Natural killer cell treated with Interleukin-12 subunit alpha and Interleukin-12 subunit beta and Interleukin-15 and Interleukin-18, amount 100 ng/mL, for 72 hours (primary cell): Measurements from ENCODE around the gene AKT1S1. TPM values are rescaled to one million over a fixed set of nuclear protein-coding genes. Genes with fewer than 3 reads are reported as not detected.
A peak's percentile ranks its signal among the peaks of the same experiment; 100 is the strongest.

Experiments used
- ATAC-seq, 2 donors: fragments of 150-1000 bp; cut with Tn5 transposase in 1 of 2; sonication (Bioruptor Pico), chemical (Tn5 transposase) in 1 of 2; 2 replicates each; pipeline ENCODE4 v1.10.0; 2021
- DNase-seq: peaks from one replicate; pipeline ENCODE4 v3.0.0; 2022; ENCODE audit warnings: low spot score
- H3K27ac Mint-ChIP-seq, 2 donors: 1 replicate in 1 of 2; 2 replicates in 1 of 2; pipeline ENCODE4 v1.8.0; 2022; ENCODE audit warnings: mixed read lengths in 2 of 2, mild to moderate bottlenecking in 1 of 2, moderate library complexity in 1 of 2
- H3K27me3 Mint-ChIP-seq, 2 donors: 1 replicate in 1 of 2; 2 replicates in 1 of 2; pipeline ENCODE4 v1.8.0; 2022; ENCODE audit warnings: mixed read lengths in 2 of 2
- H3K36me3 Mint-ChIP-seq: one replicate; pipeline ENCODE4 v1.8.0; 2022; ENCODE audit warnings: mixed read lengths
- H3K4me1 Mint-ChIP-seq, 2 donors: 1 replicate in 1 of 2; 2 replicates in 1 of 2; pipeline ENCODE4 v1.8.0; 2022; ENCODE audit warnings: low read depth in 2 of 2, mixed read lengths in 2 of 2, mild to moderate bottlenecking in 1 of 2
- H3K4me3 Mint-ChIP-seq: one replicate; pipeline ENCODE4 v1.8.0; 2022; ENCODE audit warnings: mixed read lengths
- H3K9me3 Mint-ChIP-seq: 2 replicates; pipeline ENCODE4 v1.8.0; 2022; ENCODE audit warnings: mixed read lengths
- total RNA-seq, 2 donors: library from RNA; stranded (reverse); gene quantifications; one replicate each; pipeline ENCODE4 v1.2.3, GENCODE V29; 2022

Gene AKT1S1
- total RNA-seq, 2 donors from 2014 or later = 16.8 to 32.1 TPM

GRCh38 chr19:49843265-49843664 is 33.9 kb downstream of the AKT1S1 start:
- H3K4me3 Mint-ChIP-seq = no peak overlapping the region
- peaks cover 9 to 10% of the 10 kb centered on the region in 2 donors for H3K4me1 Mint-ChIP-seq
- H3K27ac Mint-ChIP-seq = no peak overlapping the region
- ATAC-seq = no peak
- no peaks in the 10 kb centered on the region for H3K9me3 Mint-ChIP-seq
- H3K27me3 Mint-ChIP-seq = no peaks in the 10 kb centered on the region
- peaks cover 9% of the 10 kb centered on the region for H3K36me3 Mint-ChIP-seq
- DNase-seq = no peak

DNA sequence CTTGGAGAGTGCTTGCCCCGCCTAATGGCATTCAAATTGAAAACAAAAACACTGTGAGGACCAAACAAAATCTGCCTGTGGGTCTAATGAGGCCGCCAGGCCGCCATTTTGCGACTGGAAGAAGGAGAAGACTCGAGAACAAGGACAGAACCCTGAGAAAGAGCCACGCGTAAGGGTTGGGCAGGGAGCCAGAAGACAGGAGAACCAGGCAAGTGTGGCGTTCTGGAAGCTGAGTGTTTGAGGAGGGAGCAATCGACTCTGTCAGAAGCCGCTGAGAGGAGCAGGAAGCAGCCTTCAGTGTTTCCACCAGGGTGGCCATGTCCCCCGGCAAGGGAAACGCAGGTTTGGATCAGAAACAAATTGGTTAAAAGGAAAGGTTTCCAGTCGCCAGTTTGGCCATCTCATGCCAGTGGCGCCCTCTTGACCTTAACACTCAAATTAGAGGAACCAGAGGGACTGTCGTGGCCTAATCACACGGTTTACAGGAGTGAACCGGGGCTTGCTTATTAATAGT is 36.4 kb downstream of the AKT1S1 start:
- peaks cover 7 to 10% of the 10 kb centered on the region in 2 donors for H3K4me1 Mint-ChIP-seq
- ATAC-seq = no peak
- no peaks in the 10 kb centered on the region for H3K9me3 Mint-ChIP-seq
- peaks cover 16% of the 10 kb centered on the region for H3K36me3 Mint-ChIP-seq
- no peak overlapping the region for H3K4me3 Mint-ChIP-seq
- DNase-seq = no peak
- no peak overlapping the region for H3K27ac Mint-ChIP-seq
- H3K27me3 Mint-ChIP-seq = no peaks in the 10 kb centered on the region

- H3K4me3 Mint-ChIP-seq = no peak overlapping the region
- peaks cover 16% of the 10 kb centered on the region for H3K36me3 Mint-ChIP-seq
- H3K4me1 Mint-ChIP-seq = peaks cover 7 to 10% of the 10 kb centered on the region in 2 donors
- no peak overlapping the region for H3K27ac Mint-ChIP-seq
- H3K27me3 Mint-ChIP-seq = no peaks in the 10 kb centered on the region
- DNase-seq = no peak
- no peak for ATAC-seq
- H3K9me3 Mint-ChIP-seq = no peaks in the 10 kb centered on the region
These were observed 36.8 kb downstream of the AKT1S1 start for GRCh38 chr19:49840321-49840720.

DNA sequence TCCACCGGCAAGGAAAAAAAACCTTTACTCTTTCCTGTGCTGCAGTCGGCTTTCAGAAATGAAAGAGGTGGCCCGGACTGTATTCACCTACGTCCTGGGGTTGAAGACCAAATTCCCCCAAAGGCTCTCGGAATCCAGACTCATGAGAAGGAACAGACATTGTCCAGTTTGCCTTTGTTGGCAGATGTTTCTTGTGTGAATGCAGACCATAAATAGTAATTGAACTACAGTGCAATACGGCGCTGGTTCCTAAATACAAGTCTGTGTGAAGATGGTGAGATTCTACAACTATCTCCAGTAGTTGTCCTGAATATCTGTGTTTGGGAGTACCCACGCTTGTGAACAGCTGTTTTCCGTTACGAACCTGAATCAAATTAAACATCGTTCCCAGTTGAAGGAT is 37.4 kb downstream of the AKT1S1 start:
- DNase-seq (no peak), ATAC-seq (no peak)
- Mint-ChIP-seq H3K4me1 (peaks cover 7 to 10% of the 10 kb centered on the region in 2 donors), H3K27ac (no peak overlapping the region), H3K9me3 (no peaks in the 10 kb centered on the region), H3K36me3 (peaks cover 16% of the 10 kb centered on the region), H3K4me3 (no peak overlapping the region), H3K27me3 (no peaks in the 10 kb centered on the region)

- H3K9me3 Mint-ChIP-seq = no peaks in the 10 kb centered on the region
- H3K36me3 Mint-ChIP-seq = peaks cover 16% of the 10 kb centered on the region
- ATAC-seq (no peak), DNase-seq (no peak)
- H3K4me1 Mint-ChIP-seq = peaks cover 7 to 12% of the 10 kb centered on the region in 2 donors
- no peak overlapping the region for H3K27ac Mint-ChIP-seq
- no peaks in the 10 kb centered on the region for H3K27me3 Mint-ChIP-seq
- H3K4me3 Mint-ChIP-seq = no peak overlapping the region
These were observed 38.1 kb downstream of the AKT1S1 start for GRCh38 chr19:49838885-49839588.

DNA sequence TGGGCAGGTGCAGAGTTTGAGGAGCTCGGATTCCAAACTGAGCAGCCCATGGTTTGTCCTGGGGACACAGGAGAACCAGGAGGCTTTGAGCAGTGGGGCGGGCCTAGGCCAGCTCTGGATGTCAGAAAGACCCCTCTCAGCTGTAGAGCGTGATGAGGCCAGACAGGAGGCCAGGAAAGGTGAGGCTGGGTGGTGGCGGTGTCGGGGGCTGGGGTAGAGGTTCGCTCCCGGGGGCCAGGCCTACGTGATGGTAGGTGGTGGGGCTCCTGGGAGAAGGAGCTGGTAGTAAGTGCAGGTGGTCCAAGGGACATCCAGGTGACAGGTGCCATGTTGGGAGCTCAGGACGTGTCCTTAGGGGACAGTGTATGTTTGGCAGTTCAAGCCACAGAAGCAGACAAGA is 39.7 kb downstream of the AKT1S1 start:
- H3K27ac Mint-ChIP-seq = no peak overlapping the region
- no peak for ATAC-seq

DNA sequence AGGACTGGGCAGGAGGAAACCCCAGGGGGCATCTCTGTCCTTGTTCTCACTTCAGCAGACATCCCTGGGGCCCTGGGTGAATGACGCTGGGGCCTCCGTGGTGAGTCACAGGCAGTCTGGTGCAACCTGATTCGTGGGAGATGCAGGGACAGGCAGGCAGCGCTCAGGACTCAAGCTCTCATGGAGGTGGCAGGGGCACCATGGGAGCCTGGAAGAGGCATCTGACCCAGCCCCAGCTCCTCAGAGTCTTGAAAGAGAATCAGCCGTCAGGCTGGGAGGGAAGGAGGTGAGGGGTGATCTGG is 40.2 kb downstream of the AKT1S1 start:
- H3K27me3 Mint-ChIP-seq = no peaks in the 10 kb centered on the region
- H3K36me3 Mint-ChIP-seq = peaks cover 16% of the 10 kb centered on the region
- H3K4me1 Mint-ChIP-seq = peaks cover 13 to 17% of the 10 kb centered on the region in 2 donors
- no peaks in the 10 kb centered on the region for H3K9me3 Mint-ChIP-seq
- no peak overlapping the region for H3K4me3 Mint-ChIP-seq
- DNase-seq (no peak), ATAC-seq (no peak)
- no peak overlapping the region for H3K27ac Mint-ChIP-seq

More for the DNA sequence above, 39.7 kb downstream of the AKT1S1 start:
- DNase-seq = no peak
- H3K4me1 Mint-ChIP-seq = peaks cover 10 to 13% of the 10 kb centered on the region in 2 donors
- H3K9me3 Mint-ChIP-seq = no peaks in the 10 kb centered on the region
- H3K27me3 Mint-ChIP-seq = no peaks in the 10 kb centered on the region
- H3K36me3 Mint-ChIP-seq = peaks cover 16% of the 10 kb centered on the region
- H3K4me3 Mint-ChIP-seq = no peak overlapping the region

DNA sequence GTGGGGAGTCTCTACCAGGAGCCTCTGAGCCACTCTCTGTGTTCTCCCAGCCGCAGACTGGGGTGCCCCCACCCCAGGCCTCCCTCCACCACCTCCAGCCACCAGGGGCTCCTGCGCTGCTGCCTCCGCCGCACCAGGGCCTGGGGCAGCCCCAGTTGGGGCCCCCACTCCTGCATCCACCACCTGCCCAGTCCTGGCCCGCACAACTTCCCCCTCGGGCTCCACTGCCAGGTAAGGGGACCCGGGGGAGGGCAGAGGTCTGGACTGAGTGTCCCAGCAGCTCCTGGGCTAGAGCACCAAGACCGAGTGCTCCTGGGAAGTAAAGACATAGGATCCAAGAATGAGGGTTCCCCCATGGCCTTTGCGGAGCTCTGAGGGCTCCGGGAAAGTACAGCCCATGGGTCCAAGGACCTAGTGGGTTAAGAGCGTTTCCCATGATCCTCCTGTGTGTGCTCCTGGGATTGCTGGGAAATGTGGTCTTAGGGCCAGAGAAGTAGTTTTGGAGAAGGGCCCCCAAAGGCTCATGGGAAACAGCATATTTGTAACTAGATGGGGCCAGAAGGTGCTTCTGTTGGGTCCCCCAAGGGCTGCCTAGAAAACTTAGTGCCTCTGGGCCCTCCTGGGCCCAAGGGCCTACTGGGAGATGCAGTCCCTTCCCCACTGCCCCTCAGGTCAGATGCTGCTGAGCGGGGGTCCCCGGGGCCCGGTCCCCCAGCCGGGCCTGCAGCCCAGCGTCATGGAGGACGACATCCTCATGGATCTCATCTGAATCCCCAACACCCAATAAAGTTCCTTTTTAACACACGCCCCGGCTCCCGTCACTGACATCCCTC is 40.8 kb downstream of the AKT1S1 start:
- H3K27me3 Mint-ChIP-seq = no peaks in the 10 kb centered on the region
- peak in 1 of 2 donors; percentile 28 for ATAC-seq
- peaks cover 16% of the 10 kb centered on the region for H3K36me3 Mint-ChIP-seq
- H3K27ac Mint-ChIP-seq = no peak overlapping the region
- no peaks in the 10 kb centered on the region for H3K9me3 Mint-ChIP-seq
- H3K4me1 Mint-ChIP-seq = peaks cover 13 to 17% of the 10 kb centered on the region in 2 donors
- DNase-seq = no peak
- H3K4me3 Mint-ChIP-seq = no peak overlapping the region

GRCh38 chr19:49835562-49835961 is 41.6 kb downstream of the AKT1S1 start:
- DNase-seq (no peak), ATAC-seq (no peak)
- H3K4me1 Mint-ChIP-seq = peaks cover 13 to 17% of the 10 kb centered on the region in 2 donors
- H3K27ac Mint-ChIP-seq = no peak overlapping the region
- no peaks in the 10 kb centered on the region for H3K9me3 Mint-ChIP-seq
- H3K36me3 Mint-ChIP-seq = peaks cover 16% of the 10 kb centered on the region
- H3K4me3 Mint-ChIP-seq = no peak overlapping the region
- no peaks in the 10 kb centered on the region for H3K27me3 Mint-ChIP-seq

DNA sequence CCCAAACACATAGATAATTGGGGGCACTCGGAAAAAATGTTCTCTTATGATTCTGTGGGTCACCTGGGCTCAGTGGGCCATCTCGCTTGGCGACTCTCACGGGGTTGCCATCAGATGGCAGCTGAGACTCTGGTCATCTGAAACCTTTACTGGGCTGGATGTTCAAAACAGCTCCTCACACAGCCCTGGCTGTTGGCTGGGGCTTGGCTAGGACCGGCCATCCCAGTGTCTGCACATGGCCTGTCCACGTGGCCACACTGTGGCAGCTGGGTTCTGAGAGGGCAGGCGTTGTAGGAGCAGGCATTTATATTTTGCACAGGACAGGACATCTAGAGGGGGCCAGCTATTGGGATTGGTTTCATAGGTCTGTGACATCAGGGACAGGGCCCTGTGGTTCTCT is 43.6 kb downstream of the AKT1S1 start:
- H3K4me3 Mint-ChIP-seq = no peak overlapping the region
- ATAC-seq (no peak), DNase-seq (no peak)
- H3K27ac Mint-ChIP-seq = no peak overlapping the region
- H3K27me3 Mint-ChIP-seq = no peaks in the 10 kb centered on the region
- no peaks in the 10 kb centered on the region for H3K9me3 Mint-ChIP-seq
- H3K4me1 Mint-ChIP-seq = peaks cover 11 to 19% of the 10 kb centered on the region in 2 donors
- peaks cover 11% of the 10 kb centered on the region for H3K36me3 Mint-ChIP-seq

DNA sequence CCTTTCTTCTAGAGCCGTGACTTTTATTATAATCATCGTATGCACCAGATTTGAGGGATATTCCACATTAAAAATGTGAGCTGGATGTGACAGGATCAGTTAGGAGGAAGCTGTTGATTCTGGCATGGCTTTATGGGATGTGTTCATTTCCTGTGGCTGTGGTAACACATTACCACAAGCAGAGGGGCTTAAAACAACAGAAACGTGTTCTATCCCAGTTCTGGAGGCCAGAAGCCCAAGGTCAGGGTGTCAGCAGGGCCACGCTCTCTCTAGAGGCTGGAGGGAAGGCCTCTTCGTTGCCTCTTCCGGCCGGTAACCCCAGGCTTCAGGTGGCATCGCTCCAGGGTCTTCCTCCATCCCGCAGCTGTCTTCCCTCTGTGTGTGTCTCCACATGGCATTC is 44.6 kb downstream of the AKT1S1 start:
- Mint-ChIP-seq H3K36me3 (peaks cover 5% of the 10 kb centered on the region), H3K9me3 (no peaks in the 10 kb centered on the region), H3K27ac (no peak overlapping the region), H3K27me3 (no peaks in the 10 kb centered on the region), H3K4me1 (peaks cover 7 to 10% of the 10 kb centered on the region in 2 donors), H3K4me3 (no peak overlapping the region)
- ATAC-seq (no peak), DNase-seq (no peak)

GRCh38 chr19:49831592-49831991 is 45.6 kb downstream of the AKT1S1 start:
- Mint-ChIP-seq H3K36me3 (no peaks in the 10 kb centered on the region), H3K27ac (no peak overlapping the region), H3K4me3 (no peak overlapping the region), H3K9me3 (no peaks in the 10 kb centered on the region), H3K4me1 (peaks cover 12 to 14% of the 10 kb centered on the region in 2 donors), H3K27me3 (no peaks in the 10 kb centered on the region)
- no peak for ATAC-seq
- no peak for DNase-seq

- no peaks in the 10 kb centered on the region for H3K9me3 Mint-ChIP-seq
- DNase-seq (no peak), ATAC-seq (no peak)
- no peak overlapping the region for H3K4me3 Mint-ChIP-seq
- peaks cover 12 to 17% of the 10 kb centered on the region in 2 donors for H3K4me1 Mint-ChIP-seq
- H3K27me3 Mint-ChIP-seq = no peaks in the 10 kb centered on the region
- no peak overlapping the region for H3K27ac Mint-ChIP-seq
- H3K36me3 Mint-ChIP-seq = no peaks in the 10 kb centered on the region
These were observed 46.4 kb downstream of the AKT1S1 start for GRCh38 chr19:49830766-49831165.

- Mint-ChIP-seq H3K4me1 (peaks cover 12 to 17% of the 10 kb centered on the region in 2 donors), H3K27me3 (no peaks in the 10 kb centered on the region), H3K9me3 (no peaks in the 10 kb centered on the region), H3K27ac (no peak overlapping the region), H3K4me3 (no peak overlapping the region), H3K36me3 (no peaks in the 10 kb centered on the region)
- no peak for ATAC-seq
- no peak for DNase-seq
These were observed 47.4 kb downstream of the AKT1S1 start for GRCh38 chr19:49829721-49830120.
